IPS DF 6.9 (cell line): ENCODE results near the gene CDK19.

ENCODE experiments used
- DNase-seq: peaks from one replicate; pipeline ENCODE4 v3.0.0-alpha.2; 2013; ENCODE audit warnings: low read depth, low spot score
- H3K27ac ChIP-seq: one replicate; pipeline ENCODE4 v1.5.1; 2013; ENCODE audit warnings: low read length, control low read depth
- H3K27me3 ChIP-seq: 2 replicates; pipeline ENCODE4 v1.6.1; 2013; ENCODE audit warnings: mild to moderate bottlenecking, low read length; ENCODE audit not compliant: control insufficient read depth, insufficient read depth
- H3K36me3 ChIP-seq: 2 replicates; pipeline ENCODE4 v1.6.1; 2013; ENCODE audit warnings: low read length; ENCODE audit not compliant: control insufficient read depth, insufficient read depth
- H3K4me1 ChIP-seq: 2 replicates; pipeline ENCODE4 v1.6.1; 2013; ENCODE audit warnings: low read length; ENCODE audit not compliant: control insufficient read depth, insufficient read depth
- H3K4me3 ChIP-seq: 2 replicates; pipeline ENCODE4 v1.5.1; 2013; ENCODE audit warnings: mild to moderate bottlenecking, low read length
- H3K9me3 ChIP-seq: 2 replicates; pipeline ENCODE4 v1.6.1; 2013; ENCODE audit warnings: low read length, inconsistent platforms; ENCODE audit not compliant: control insufficient read depth, insufficient read depth
- WGBS: extraction: QIAGEN DNeasy Blood & Tissue Kit; methylation state at CpG from one replicate; pipeline ENCODE4 v1.1.7; 2013; ENCODE audit warnings: mixed read lengths, missing lambda C conversion rate; ENCODE audit not compliant: insufficient read length, insufficient coverage; 5-methylcytosine and 5-hydroxymethylcytosine counted together

CDK19 gene

DNA sequence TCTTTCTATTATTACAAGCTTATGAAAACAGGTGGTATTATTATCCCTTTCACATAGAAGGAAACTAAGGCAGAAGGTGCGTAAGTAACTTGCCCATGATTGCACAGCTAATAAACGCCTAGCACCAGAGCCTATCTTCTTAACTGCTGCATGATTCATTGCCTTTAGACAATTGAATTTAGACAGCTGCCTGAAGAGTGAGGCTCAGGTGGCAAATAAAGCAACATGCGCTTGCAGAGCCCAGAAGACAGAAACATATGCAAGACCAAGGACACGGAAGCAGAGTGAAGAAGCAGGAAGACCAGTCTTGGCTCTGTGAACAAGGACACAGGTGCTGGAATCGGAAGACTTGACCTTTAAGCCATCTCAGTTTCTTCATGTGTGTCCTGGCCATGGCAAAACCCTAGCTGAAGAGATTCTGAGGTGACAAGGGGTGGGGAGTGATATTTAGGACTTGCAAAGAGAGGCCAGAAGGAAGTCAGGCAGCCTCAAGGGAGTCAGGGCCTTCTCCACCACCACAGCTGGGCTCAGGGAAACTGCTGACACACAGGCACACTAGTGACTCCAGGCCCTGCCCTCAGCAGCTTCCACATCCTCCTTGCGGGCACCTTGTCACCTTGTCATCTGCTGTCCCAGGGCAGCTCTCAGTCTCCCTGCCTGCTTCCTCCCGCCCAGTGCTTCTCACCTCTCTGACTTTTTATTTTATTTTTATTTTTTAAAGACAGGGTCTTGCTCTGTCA is 247.1 kb downstream of the CDK19 start:
- no peak for DNase-seq
- no peak overlapping the region for H3K27ac ChIP-seq
- no CpG with 5 or more reads among the region's 7 CpGs for WGBS

GRCh38 chr6:110566346-110567125 is 248.7 kb downstream of the CDK19 start:
- Histone ChIP-seq H3K36me3 (no peaks in the 10 kb centered on the region), H3K27ac (no peak overlapping the region), H3K4me1 (no peaks in the 10 kb centered on the region), H3K27me3 (no peaks in the 10 kb centered on the region), H3K4me3 (no peak overlapping the region), H3K9me3 (no peaks in the 10 kb centered on the region)
- WGBS, result no CpG with 5 or more reads among the region's 7 CpGs
- no peak for DNase-seq

More for the DNA sequence above, 247.1 kb downstream of the CDK19 start:
- Histone ChIP-seq H3K9me3 (no peaks in the 10 kb centered on the region), H3K36me3 (no peaks in the 10 kb centered on the region), H3K27me3 (no peaks in the 10 kb centered on the region), H3K4me3 (no peak overlapping the region; the same call in 1 of the 2 replicates), H3K4me1 (no peaks in the 10 kb centered on the region)

DNA sequence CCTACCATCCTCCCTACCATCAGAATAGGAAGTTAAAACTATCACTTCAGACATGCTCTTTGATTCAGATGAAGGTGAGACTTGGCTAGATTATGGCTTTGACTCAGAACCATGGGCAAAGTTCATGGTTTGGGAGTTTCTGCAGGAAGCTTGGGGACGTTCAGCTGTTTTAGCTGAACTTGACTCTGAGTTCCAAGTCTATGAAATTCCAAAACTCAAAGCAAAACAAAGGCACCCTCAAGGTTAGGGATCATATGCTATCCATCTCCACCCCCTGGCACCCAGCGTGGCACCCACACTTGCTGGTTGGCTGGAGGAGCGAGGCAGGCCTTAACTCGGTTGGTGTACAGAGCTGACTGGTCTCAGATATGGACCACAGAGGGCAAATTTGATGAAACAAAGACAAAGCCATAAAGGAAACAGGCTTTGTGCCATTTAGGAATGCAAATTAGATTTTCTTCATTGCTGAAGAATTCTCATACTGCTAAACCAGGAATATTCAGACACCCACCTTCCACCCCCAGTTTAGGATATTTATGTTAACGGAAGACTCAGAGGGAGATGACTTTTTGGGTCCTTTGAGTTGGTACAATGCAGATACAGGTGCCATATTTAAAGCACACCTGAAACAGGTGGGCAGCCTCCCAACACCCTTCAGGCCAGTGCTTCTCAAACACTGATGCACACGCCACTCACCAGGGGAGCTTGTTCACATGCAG is 250.4 kb downstream of the CDK19 start:
- WGBS, result no CpG with 5 or more reads among the region's 6 CpGs
- Histone ChIP-seq H3K27me3 (no peaks in the 10 kb centered on the region), H3K9me3 (no peaks in the 10 kb centered on the region), H3K36me3 (no peaks in the 10 kb centered on the region), H3K4me3 (no peak overlapping the region), H3K4me1 (no peaks in the 10 kb centered on the region), H3K27ac (no peak overlapping the region)
- no peak for DNase-seq

DNA sequence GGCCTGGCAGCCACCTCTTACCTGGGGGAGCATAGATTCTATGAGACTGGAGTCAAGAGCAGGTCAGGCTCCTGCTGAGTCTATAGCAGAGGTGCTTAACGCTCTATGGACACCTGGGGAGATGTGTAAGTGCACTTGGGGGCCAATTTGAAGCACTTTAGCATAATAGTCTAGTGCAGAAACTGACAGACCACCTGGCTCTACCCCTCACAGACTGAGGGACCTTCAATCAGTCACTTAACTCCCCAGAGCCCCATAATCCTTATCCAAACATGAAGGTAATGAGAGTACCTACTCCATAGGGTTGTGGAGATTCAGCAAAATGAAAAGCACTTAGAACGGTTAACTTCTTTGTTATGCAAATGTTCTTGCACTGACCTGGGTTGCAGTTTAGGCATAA is 251.6 kb downstream of the CDK19 start:
- Histone ChIP-seq H3K27me3 (no peaks in the 10 kb centered on the region), H3K4me1 (no peaks in the 10 kb centered on the region), H3K36me3 (no peaks in the 10 kb centered on the region), H3K9me3 (no peaks in the 10 kb centered on the region), H3K27ac (no peak overlapping the region), H3K4me3 (no peak overlapping the region)
- no CpG with 5 or more reads among the region's 2 CpGs for WGBS
- no peak for DNase-seq

DNA sequence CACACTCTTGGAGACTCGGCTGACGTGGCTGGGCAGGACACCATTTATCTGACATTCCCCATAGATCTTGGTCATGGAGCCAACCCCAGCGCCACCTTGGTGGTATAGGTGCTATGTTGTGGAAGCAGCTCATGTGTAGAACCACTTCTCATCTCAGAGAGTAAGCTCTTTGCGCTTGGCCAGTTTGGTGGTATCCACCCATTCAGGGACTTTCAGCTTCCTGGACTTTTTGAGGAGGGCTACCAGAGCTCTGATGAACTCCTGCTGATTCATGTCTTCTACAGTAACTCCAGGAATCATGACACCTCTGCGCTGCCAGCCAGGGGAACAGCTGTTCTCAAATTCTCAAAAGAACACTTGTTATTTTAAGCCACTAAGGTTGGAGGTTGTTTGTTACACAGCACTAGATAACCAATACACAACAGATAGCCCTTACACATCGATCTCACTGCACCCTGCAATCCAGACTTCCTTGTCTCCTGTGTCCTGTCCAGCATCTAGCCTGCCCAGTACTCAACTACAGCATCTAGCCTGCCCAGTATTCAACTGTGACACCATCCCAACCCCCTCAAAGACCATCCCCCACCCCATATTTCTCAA is 252.9 kb downstream of the CDK19 start:
- no peaks in the 10 kb centered on the region for H3K9me3 ChIP-seq
- H3K27me3 ChIP-seq, result no peaks in the 10 kb centered on the region
- WGBS, result no CpG with 5 or more reads among the region's 6 CpGs
- H3K4me1 ChIP-seq, result no peaks in the 10 kb centered on the region
- H3K27ac ChIP-seq, result no peak overlapping the region
- H3K36me3 ChIP-seq, result no peaks in the 10 kb centered on the region
- no peak for DNase-seq
- H3K4me3 ChIP-seq, result no peak overlapping the region

- Histone ChIP-seq H3K9me3 (no peaks in the 10 kb centered on the region), H3K27ac (no peak overlapping the region), H3K36me3 (no peaks in the 10 kb centered on the region), H3K4me3 (no peak overlapping the region), H3K27me3 (no peaks in the 10 kb centered on the region), H3K4me1 (no peaks in the 10 kb centered on the region)
- DNase-seq, result no peak
Measured at GRCh38 chr6:110561696-110562095, 253.6 kb downstream of the CDK19 start.

GRCh38 chr6:110561008-110561396 is 254.3 kb downstream of the CDK19 start:
- H3K4me3 ChIP-seq, result no peak overlapping the region

GRCh38 chr6:110560239-110561007 is 254.8 kb downstream of the CDK19 start:
- H3K4me1 ChIP-seq, result no peaks in the 10 kb centered on the region
- H3K4me3 ChIP-seq, result no peak overlapping the region
- no CpG with 5 or more reads among the region's 6 CpGs for WGBS
- no peaks in the 10 kb centered on the region for H3K36me3 ChIP-seq
- no peaks in the 10 kb centered on the region for H3K9me3 ChIP-seq
- no peak overlapping the region for H3K27ac ChIP-seq
- no peak for DNase-seq
- H3K27me3 ChIP-seq, result no peaks in the 10 kb centered on the region

More at GRCh38 chr6:110561008-110561396, 254.3 kb downstream of the CDK19 start:
- H3K27me3 ChIP-seq, result no peaks in the 10 kb centered on the region
- H3K36me3 ChIP-seq, result no peaks in the 10 kb centered on the region
- H3K27ac ChIP-seq, result no peak overlapping the region
- DNase-seq, result no peak
- no peaks in the 10 kb centered on the region for H3K9me3 ChIP-seq
- WGBS, result no CpG with 5 or more reads among the region's 5 CpGs
- no peaks in the 10 kb centered on the region for H3K4me1 ChIP-seq
